Fibroblast of mammary gland (primary cell): ENCODE data around the gene COPS6.

Source experiments
- DNase-seq: peaks from one replicate; pipeline ENCODE4 v3.0.0-alpha.2; 2010; ENCODE audit warnings: low read depth
- H3K4me3 ChIP-seq: 2 replicates; pipeline ENCODE4 v1.5.1; 2011; ENCODE audit warnings: low read depth, mild to moderate bottlenecking, low read length, moderate library complexity; ENCODE audit not compliant: control insufficient read depth
- CTCF ChIP-seq: conservative IDR thresholded peaks from 2 replicates; pipeline ENCODE4 v1.5.1; 2011; ENCODE audit warnings: low read depth, low read length, inconsistent platforms; ENCODE audit not compliant: control insufficient read depth, insufficient read depth

Gene COPS6

DNA sequence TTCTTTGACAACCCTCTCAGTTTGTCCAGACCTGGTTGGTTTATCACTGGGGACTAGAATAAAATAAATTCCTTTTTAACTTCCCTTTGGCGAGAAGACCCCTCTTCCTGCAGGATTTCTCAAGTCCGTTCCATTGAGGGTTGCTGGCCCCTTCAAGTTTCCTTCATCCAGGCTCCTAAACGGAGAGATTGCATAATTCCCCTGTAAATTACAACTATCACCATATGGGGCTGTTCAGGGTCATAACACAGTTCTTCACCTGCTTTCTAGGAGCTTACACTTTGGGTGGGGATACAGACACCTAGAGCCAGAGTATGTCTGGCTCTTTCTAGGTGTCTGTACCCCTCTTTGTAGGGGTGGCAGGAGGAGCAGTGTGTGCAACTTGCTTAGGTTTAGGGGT lies 3.3 kb upstream of the COPS6 start:
- TF ChIP-seq CTCF: no peak
- no peak for DNase-seq
- H3K4me3 ChIP-seq: no peak overlapping the region

DNA sequence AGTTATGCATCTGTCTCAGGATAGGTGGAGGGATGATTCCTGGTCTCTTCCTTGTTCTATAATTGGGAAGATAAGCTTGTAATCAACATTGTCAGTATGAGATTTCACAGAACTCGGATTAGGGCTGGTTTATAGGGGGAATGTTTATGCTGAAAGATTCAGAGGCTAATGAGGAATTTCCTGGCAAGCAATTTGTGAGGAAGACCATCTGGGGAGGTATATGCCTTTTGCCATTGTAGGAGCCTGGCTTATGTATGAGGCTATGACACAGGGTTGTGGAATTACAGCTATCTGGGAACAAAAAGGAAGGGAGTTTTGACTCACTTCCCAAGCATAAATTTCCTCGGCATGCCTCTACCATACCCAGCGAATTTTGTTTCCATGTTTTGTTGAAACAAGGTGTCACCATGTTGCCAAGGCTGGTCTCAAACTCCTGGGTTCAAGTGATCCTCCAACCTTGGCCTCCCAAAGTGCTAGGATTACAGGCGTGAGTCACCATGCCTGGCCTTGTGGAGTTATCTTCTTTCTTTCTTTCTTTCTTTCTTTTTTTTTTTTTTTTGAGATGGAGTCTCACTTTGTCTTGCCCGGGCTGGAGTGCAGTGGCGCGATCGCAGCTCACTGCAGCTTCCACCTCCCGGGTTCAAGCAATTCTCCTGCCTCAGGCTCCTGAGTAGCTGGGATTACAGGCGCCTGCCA lies 1.6 kb upstream of the COPS6 start:
- no peak overlapping the region for H3K4me3 ChIP-seq
- peak; percentile 97 for DNase-seq
- no peak for TF ChIP-seq CTCF

GRCh38 chr7:100088095-100088620 lies 611 bp upstream of the COPS6 start:
- peak overlapping the region; percentile 87 for H3K4me3 ChIP-seq
- TF ChIP-seq CTCF: no peak
- DNase-seq: no peak

GRCh38 chr7:100089458-100090196 lies 858 bp downstream of the COPS6 start:
- H3K4me3 ChIP-seq: peak overlapping the region; percentile 87
- peak; percentile 58 for DNase-seq
- TF ChIP-seq CTCF: no peak

GRCh38 chr7:100090527-100091410 lies 2.0 kb downstream of the COPS6 start:
- DNase-seq: no peak
- no peak for TF ChIP-seq CTCF

GRCh38 chr7:100091411-100092181 lies 2.8 kb downstream of the COPS6 start:
- no peak overlapping the region for H3K4me3 ChIP-seq
- no peak for DNase-seq
- TF ChIP-seq CTCF: peak; percentile 8

More at GRCh38 chr7:100090527-100091410, 2.0 kb downstream of the COPS6 start:
- no peak overlapping the region for H3K4me3 ChIP-seq
